Heart left ventricle (tissue), 13 donors: ENCODE measurements around the gene GDPD3.

Experiments used
- CTCF ChIP-seq, 12 donors: fragments of 200-600 bp; sonication (generic) in 4 of 12; IDR thresholded peaks; one replicate each; pipeline versions ENCODE4 v1.5.0 to v1.8.0; 2018 to 2022; ENCODE audit warnings: antibody characterized with exemption in 12 of 12, mild to moderate bottlenecking in 5 of 12
- POLR2A ChIP-seq, 2 donors: fragments of 450-650 bp; IDR thresholded peaks; one replicate each; pipeline ENCODE4 v1.6.1; 2017; ENCODE audit warnings: antibody characterized with exemption in 2 of 2, mild to moderate bottlenecking in 2 of 2, moderate library complexity in 2 of 2
- donor health status: ischemic (EF 13 %, LVEDD 7.1; RV severe dilation, severe dysfunction).
- donor health status: DM: no; HTN: yes; CAD: no.
- donor health status: DM: no; HTN: no; CAD: no.
- donor health status: ischemic (EF 25% LVEDD 6.9; RV normal size, moderate dysfunction).
- donor health status: ischemic (EF 25% LVEDD 5.7; RV mildly dilated, moderate dysfunction).
- donor health status: ischemic (EF 35%, LVEDD 5.7; RV mildly dilated, moderate dysfunction).
- donor health status: nonischemic (EF 11% LVEDD 7.7; RV severe dilation, severe dysfunction).
- donor health status: DM: yes; HTN: yes; CAD: no.
- donor health status: PGD.
- donor health status: ischemic (EF 29% LVEDD 5.4; RV normal size, mild dysfunction).
- donor health status: nonischemic (EF 23%, LVEDD 6.1; RV moderate dilation, normal function).

GRCh38 chr16:30152517-30152916, 39.2 kb upstream of the GDPD3 start:
- no peak for TF ChIP-seq POLR2A (IDR thresholded peaks at IDR 0.05)
- no peak for TF ChIP-seq CTCF (IDR thresholded peaks at IDR 0.05)
